ENCODE measurements around the gene RAD51B. TPM values are rescaled to one million over a fixed set of nuclear protein-coding genes. Genes with fewer than 3 reads are reported as not detected.

The RAD51B gene
- total and polyA plus RNA-seq, 9 of the 15 experiments (the other 6 are each of a cell fraction or from before 2014, with no cell fraction given): 8.5 to 17.3 (median 11.3) TPM

DNA sequence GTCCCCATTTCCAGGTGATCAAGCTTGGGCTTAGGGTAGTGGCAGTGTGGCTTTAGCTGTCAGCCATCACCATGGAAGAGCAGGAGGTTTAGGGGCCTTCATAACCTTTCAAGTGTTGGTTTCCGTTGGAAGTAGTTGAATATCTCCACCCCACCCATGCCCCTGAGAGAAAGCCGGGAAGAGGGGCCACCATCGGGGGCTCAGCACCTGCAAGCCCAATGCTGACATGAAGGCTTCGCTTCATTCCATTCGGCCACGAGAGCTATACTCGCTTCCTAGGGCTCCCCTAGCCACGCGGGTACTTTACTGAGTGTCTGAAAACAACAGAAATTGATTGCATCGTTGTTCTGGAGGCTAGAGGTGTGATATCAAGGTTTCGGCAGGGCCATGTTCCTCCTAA lies 738.5 kb downstream of the RAD51B start:
- BruUV-seq (replicated peaks): no TSS peak
- in situ Hi-C loops (cut with MboI) (no loop called here), intact Hi-C loops (cut with micrococcal nuclease) (no loop called here)
- Histone ChIP-seq H3K4me2 (ENCODE audit: insufficient read depth, low read length) (no peak overlapping the region), H2AFZ (ENCODE audit: low read depth, low read length) (no peak overlapping the region), H3K79me2 (ENCODE audit: control insufficient read depth, insufficient read depth, low read length) (no peaks in the 10 kb centered on the region), H3K9ac (ENCODE audit: insufficient read depth in 1 of 2, low read depth in 2 of 2, low read length in 2 of 2) (no peak overlapping the region), H3K27me3 (ENCODE audit: control insufficient read depth in 2 of 2, insufficient read depth in 2 of 2, low read length in 2 of 2) (peaks cover 0 to 10% of the 10 kb centered on the region in 2 experiments; a peak in 2 of 5 replicates), H3K4me3 (no peak overlapping the region), H3K36me3 (ENCODE audit: control insufficient read depth, insufficient read depth, low read length) (no peaks in the 10 kb centered on the region), H3K4me1 (replicated peaks in 1 of 2; ENCODE audit: control insufficient read depth in 2 of 2, insufficient read depth in 2 of 2, low read length in 2 of 2) (no peaks in the 10 kb centered on the region; a peak in 1 of 5 replicates), H3K9me1 (ENCODE audit: control insufficient read depth, insufficient read depth, low read length) (no peaks in the 10 kb centered on the region), H3K27ac (ENCODE audit: extremely low read depth, low read depth, low read length) (no peak overlapping the region), H4K20me1 (replicated peaks; ENCODE audit: control insufficient read depth, insufficient read depth, low read length) (no peaks in the 10 kb centered on the region), H3K9me3 (replicated peaks; ENCODE audit: control insufficient read depth, insufficient read depth, low read depth, low read length) (no peaks in the 10 kb centered on the region)
- TF ChIP-seq ZKSCAN1 (IDR thresholded peaks at IDR 0.05; ENCODE audit: low read depth, low read length) (no peak), CBX1 (IDR thresholded peaks at IDR 0.05; ENCODE audit: low read depth) (no peak)
- DNase-seq (ENCODE audit: extremely low read depth in 1 of 4, low spot score in 3 of 4) (no peak), ATAC-seq (no peak), FAIRE-seq (no peak)
- 39% methylated on average over 9 of the region's 11 CpGs for WGBS (ENCODE audit: insufficient coverage, low coverage, missing lambda C conversion rate)
- ChIA-PET CTCF (ENCODE audit: low intra/inter-chr PET ratio) (no interaction called here), POLR2A (no interaction called here)

- H3K79me2 ChIP-seq (ENCODE audit: control insufficient read depth, insufficient read depth, low read length): no peaks in the 10 kb centered on the region
- no peaks in the 10 kb centered on the region; a peak in 3 of 5 replicates for H3K4me1 ChIP-seq (replicated peaks in 1 of 2; ENCODE audit: control insufficient read depth in 2 of 2, insufficient read depth in 2 of 2, low read length in 2 of 2)
- in situ Hi-C loops (cut with MboI): no loop called here
- TF ChIP-seq, protein P1, sequence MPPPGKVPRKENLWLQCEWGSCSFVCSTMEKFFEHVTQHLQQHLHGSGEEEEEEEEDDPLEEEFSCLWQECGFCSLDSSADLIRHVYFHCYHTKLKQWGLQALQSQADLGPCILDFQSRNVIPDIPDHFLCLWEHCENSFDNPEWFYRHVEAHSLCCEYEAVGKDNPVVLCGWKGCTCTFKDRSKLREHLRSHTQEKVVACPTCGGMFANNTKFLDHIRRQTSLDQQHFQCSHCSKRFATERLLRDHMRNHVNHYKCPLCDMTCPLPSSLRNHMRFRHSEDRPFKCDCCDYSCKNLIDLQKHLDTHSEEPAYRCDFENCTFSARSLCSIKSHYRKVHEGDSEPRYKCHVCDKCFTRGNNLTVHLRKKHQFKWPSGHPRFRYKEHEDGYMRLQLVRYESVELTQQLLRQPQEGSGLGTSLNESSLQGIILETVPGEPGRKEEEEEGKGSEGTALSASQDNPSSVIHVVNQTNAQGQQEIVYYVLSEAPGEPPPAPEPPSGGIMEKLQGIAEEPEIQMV (tag; conservative IDR thresholded peaks at IDR 0.05; ENCODE audit: low read depth): no peak
- TF ChIP-seq CREM (IDR thresholded peaks at IDR 0.05; ENCODE audit: low read depth) (no peak), ZNF699 (CRISPR knock-in tag; IDR thresholded peaks at IDR 0.05; ENCODE audit: insufficient replicate concordance) (no peak), SP1 (CRISPR knock-in tag; IDR thresholded peaks at IDR 0.05) (no peak), HMG20A (CRISPR knock-in tag; conservative IDR thresholded peaks at IDR 0.05) (no peak), RBM17 (IDR thresholded peaks at IDR 0.05; ENCODE audit: borderline replicate concordance, low read depth, low read length) (no peak), ARNT (IDR thresholded peaks at IDR 0.05) (no peak), CCAR2 (IDR thresholded peaks at IDR 0.05; ENCODE audit: low read depth, low read length) (no peak), GABPB2 (CRISPR knock-in tag; conservative IDR thresholded peaks at IDR 0.05) (no peak), DACH1 (IDR thresholded peaks at IDR 0.05; ENCODE audit: partially characterized antibody) (no peak)
- TF ChIP-seq, protein P2, sequence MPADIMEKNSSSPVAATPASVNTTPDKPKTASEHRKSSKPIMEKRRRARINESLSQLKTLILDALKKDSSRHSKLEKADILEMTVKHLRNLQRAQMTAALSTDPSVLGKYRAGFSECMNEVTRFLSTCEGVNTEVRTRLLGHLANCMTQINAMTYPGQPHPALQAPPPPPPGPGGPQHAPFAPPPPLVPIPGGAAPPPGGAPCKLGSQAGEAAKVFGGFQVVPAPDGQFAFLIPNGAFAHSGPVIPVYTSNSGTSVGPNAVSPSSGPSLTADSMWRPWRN (IDR thresholded peaks at IDR 0.05; ENCODE audit: low read depth): no peak
- TF ChIP-seq, protein P3, sequence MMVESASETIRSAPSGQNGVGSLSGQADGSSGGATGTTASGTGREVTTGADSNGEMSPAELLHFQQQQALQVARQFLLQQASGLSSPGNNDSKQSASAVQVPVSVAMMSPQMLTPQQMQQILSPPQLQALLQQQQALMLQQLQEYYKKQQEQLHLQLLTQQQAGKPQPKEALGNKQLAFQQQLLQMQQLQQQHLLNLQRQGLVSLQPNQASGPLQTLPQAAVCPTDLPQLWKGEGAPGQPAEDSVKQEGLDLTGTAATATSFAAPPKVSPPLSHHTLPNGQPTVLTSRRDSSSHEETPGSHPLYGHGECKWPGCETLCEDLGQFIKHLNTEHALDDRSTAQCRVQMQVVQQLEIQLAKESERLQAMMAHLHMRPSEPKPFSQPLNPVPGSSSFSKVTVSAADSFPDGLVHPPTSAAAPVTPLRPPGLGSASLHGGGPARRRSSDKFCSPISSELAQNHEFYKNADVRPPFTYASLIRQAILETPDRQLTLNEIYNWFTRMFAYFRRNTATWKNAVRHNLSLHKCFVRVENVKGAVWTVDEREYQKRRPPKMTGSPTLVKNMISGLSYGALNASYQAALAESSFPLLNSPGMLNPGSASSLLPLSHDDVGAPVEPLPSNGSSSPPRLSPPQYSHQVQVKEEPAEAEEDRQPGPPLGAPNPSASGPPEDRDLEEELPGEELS (CRISPR knock-in tag; IDR thresholded peaks at IDR 0.05; ENCODE audit: borderline replicate concordance): no peak
Measured at GRCh38 chr14:68559949-68560348, 740.4 kb downstream of the RAD51B start.

More at GRCh38 chr14:68559949-68560348, 740.4 kb downstream of the RAD51B start:
- Histone ChIP-seq H3K27me3 (ENCODE audit: control insufficient read depth in 2 of 2, insufficient read depth in 2 of 2, low read length in 2 of 2) (peaks cover 0 to 10% of the 10 kb centered on the region in 2 experiments; a peak in 2 of 5 replicates), H3K9me3 (replicated peaks; ENCODE audit: control insufficient read depth, insufficient read depth, low read depth, low read length) (no peaks in the 10 kb centered on the region), H3K27ac (ENCODE audit: extremely low read depth, low read depth, low read length) (no peak overlapping the region), H4K20me1 (replicated peaks; ENCODE audit: control insufficient read depth, insufficient read depth, low read length) (no peaks in the 10 kb centered on the region), H3K4me3 (no peak overlapping the region), H2AFZ (ENCODE audit: low read depth, low read length) (no peak overlapping the region), H3K4me2 (ENCODE audit: insufficient read depth, low read length) (no peak overlapping the region), H3K9ac (ENCODE audit: insufficient read depth in 1 of 2, low read depth in 2 of 2, low read length in 2 of 2) (no peak overlapping the region), H3K36me3 (ENCODE audit: control insufficient read depth, insufficient read depth, low read length) (no peaks in the 10 kb centered on the region), H3K9me1 (ENCODE audit: control insufficient read depth, insufficient read depth, low read length) (no peaks in the 10 kb centered on the region)
- ChIA-PET CTCF (ENCODE audit: low intra/inter-chr PET ratio) (no interaction called here), POLR2A (no interaction called here)
- no peak for FAIRE-seq
- BruUV-seq (replicated peaks): no TSS peak
- WGBS (ENCODE audit: insufficient coverage, low coverage, missing lambda C conversion rate): 32% methylated on average over 5 of the region's 5 CpGs
- DNase-seq (ENCODE audit: extremely low read depth in 1 of 4, low spot score in 3 of 4): no peak
- no peak for ATAC-seq
- intact Hi-C loops (cut with micrococcal nuclease): no loop called here

Measured in K562 (cell line).